H9 (cell line): ENCODE measurements around the gene WEE2. TPM values are rescaled to one million over a fixed set of nuclear protein-coding genes. Genes with fewer than 3 reads are reported as not detected.

Source experiments
- DNase-seq: peaks from one replicate; pipeline ENCODE4 v3.0.0-alpha.2; 2017
- H2AFZ ChIP-seq: one replicate; pipeline ENCODE4 v1.6.1; 2013; ENCODE audit warnings: mild to moderate bottlenecking, low read length, control low read depth, moderate library complexity
- H2AK5ac ChIP-seq: 2 replicates; pipeline ENCODE4 v1.6.1; 2013; ENCODE audit warnings: low read length, control low read depth, mixed read lengths; ENCODE audit not compliant: insufficient read length
- H2BK120ac ChIP-seq: one replicate; pipeline ENCODE4 v1.6.1; 2013; ENCODE audit warnings: low read depth, mild to moderate bottlenecking, low read length, control low read depth, inconsistent platforms; ENCODE audit not compliant: poor library complexity, severe bottlenecking
- H2BK12ac ChIP-seq: 2 replicates; pipeline ENCODE4 v1.6.1; 2013; ENCODE audit warnings: low read length, control low read depth, mixed read lengths, low read depth; ENCODE audit not compliant: insufficient read length
- H2BK15ac ChIP-seq: 2 replicates; pipeline ENCODE4 v1.6.1; 2013; ENCODE audit warnings: low read depth, low read length, control low read depth
- H2BK20ac ChIP-seq: one replicate; pipeline ENCODE4 v1.6.1; 2013; ENCODE audit warnings: low read depth, mild to moderate bottlenecking, low read length, control low read depth, inconsistent platforms; ENCODE audit not compliant: poor library complexity, severe bottlenecking
- H2BK5ac ChIP-seq: 2 replicates; pipeline ENCODE4 v1.6.1; 2013; ENCODE audit warnings: low read length, control low read depth, mixed read lengths; ENCODE audit not compliant: insufficient read length
- H3K14ac ChIP-seq: 2 replicates; pipeline ENCODE4 v1.6.1; 2013; ENCODE audit warnings: low read length, control low read depth; ENCODE audit not compliant: insufficient read depth
- H3K18ac ChIP-seq: 2 replicates; pipeline ENCODE4 v1.6.1; 2013; ENCODE audit warnings: low read depth, mild to moderate bottlenecking, mixed read lengths, low read length, control low read depth; ENCODE audit not compliant: insufficient read length
- H3K23ac ChIP-seq: 2 replicates; pipeline ENCODE4 v1.6.1; 2013; ENCODE audit warnings: low read length, control low read depth, mixed read lengths, low read depth; ENCODE audit not compliant: insufficient read length
- H3K23me2 ChIP-seq: 2 replicates; pipeline ENCODE4 v1.6.1; 2013; ENCODE audit warnings: low read depth, mild to moderate bottlenecking, mixed read lengths, low read length, control low read depth; ENCODE audit not compliant: insufficient read length, poor library complexity, severe bottlenecking
- H3K27ac ChIP-seq: 2 replicates; pipeline ENCODE4 v1.5.1; 2013; ENCODE audit warnings: low read length, control low read depth, mixed read lengths, low read depth; ENCODE audit not compliant: insufficient read length
- H3K27me3 ChIP-seq: 2 replicates; pipeline ENCODE4 v1.6.1; 2013; ENCODE audit warnings: low read length, control low read depth, inconsistent platforms; ENCODE audit not compliant: insufficient read depth
- H3K4ac ChIP-seq: 2 replicates; pipeline ENCODE4 v1.6.1; 2013; ENCODE audit warnings: low read depth, mild to moderate bottlenecking, control low read depth, inconsistent platforms, low read length, moderate library complexity
- H3K4me1 ChIP-seq: 2 replicates; pipeline ENCODE4 v1.6.1; 2013; ENCODE audit warnings: low read length, control low read depth, inconsistent platforms; ENCODE audit not compliant: insufficient read depth
- H3K4me2 ChIP-seq: 2 replicates; pipeline ENCODE4 v1.6.1; 2013; ENCODE audit warnings: low read length, control low read depth, mixed read lengths; ENCODE audit not compliant: insufficient read length, insufficient read depth
- H3K56ac ChIP-seq: 2 replicates; pipeline ENCODE4 v1.6.1; 2013; ENCODE audit warnings: low read depth, mild to moderate bottlenecking, mixed read lengths, low read length, control low read depth; ENCODE audit not compliant: insufficient read length
- H3K79me1 ChIP-seq: 2 replicates; pipeline ENCODE4 v1.6.1; 2013; ENCODE audit warnings: low read depth, mild to moderate bottlenecking, moderate library complexity, low read length, control low read depth, inconsistent platforms; ENCODE audit not compliant: insufficient read depth, poor library complexity, severe bottlenecking
- H3K79me2 ChIP-seq: 2 replicates; pipeline ENCODE4 v1.6.1; 2013; ENCODE audit warnings: low read length, control low read depth, inconsistent platforms; ENCODE audit not compliant: insufficient read depth
- H3K9ac ChIP-seq: 2 replicates; pipeline ENCODE4 v1.6.1; 2013; ENCODE audit warnings: low read length, control low read depth, mixed read lengths; ENCODE audit not compliant: insufficient read length; ENCODE audit errors: extremely low read depth
- H3K9me3 ChIP-seq: one replicate; pipeline ENCODE4 v1.6.1; 2013; ENCODE audit warnings: low read depth, low read length, inconsistent platforms; ENCODE audit not compliant: control insufficient read depth
- H3T11ph ChIP-seq: one replicate; pipeline ENCODE4 v1.6.1; 2013; ENCODE audit warnings: mild to moderate bottlenecking, low read length, control low read depth, inconsistent platforms
- H4K20me1 ChIP-seq: one replicate; pipeline ENCODE4 v1.6.1; 2013; ENCODE audit not compliant: control insufficient read depth, insufficient read length, insufficient read depth
- H4K5ac ChIP-seq: 2 replicates; pipeline ENCODE4 v1.6.1; 2013; ENCODE audit warnings: low read depth, mild to moderate bottlenecking, mixed read lengths, low read length, control low read depth; ENCODE audit not compliant: insufficient read length
- H4K8ac ChIP-seq: replicated peaks from 2 replicates; pipeline ENCODE4 v1.6.1; 2013; ENCODE audit warnings: low read length, control low read depth, mixed read lengths, low read depth; ENCODE audit not compliant: insufficient read length
- H4K91ac ChIP-seq: 2 replicates; pipeline ENCODE4 v1.6.1; 2013; ENCODE audit warnings: low read depth, mild to moderate bottlenecking, moderate library complexity, mixed read lengths, low read length, control low read depth; ENCODE audit not compliant: insufficient read length
- H3K27ac Mint-ChIP-seq, 3 experiments: 2 replicates in 2 of 3; 3 replicates in 1 of 3; pipeline ENCODE4 v1.8.0; 2020 to 2021; ENCODE audit warnings: mixed read lengths in 3 of 3, mild to moderate bottlenecking in 1 of 3, moderate library complexity in 1 of 3
- H3K27me3 Mint-ChIP-seq: 2 replicates; pipeline ENCODE4 v1.8.0; 2021; ENCODE audit warnings: low read depth, mild to moderate bottlenecking, moderate library complexity, mixed read lengths
- H3K36me3 Mint-ChIP-seq, 3 experiments: 2 replicates in 2 of 3; 3 replicates in 1 of 3; pipeline ENCODE4 v1.8.0; 2020 to 2021; ENCODE audit warnings: low read depth in 3 of 3, mixed read lengths in 3 of 3; ENCODE audit not compliant: insufficient read depth in 1 of 3
- H3K4me1 Mint-ChIP-seq, 2 experiments: 2 replicates each; pipeline ENCODE4 v1.8.0; 2020; ENCODE audit warnings: mixed read lengths in 2 of 2
- H3K4me3 Mint-ChIP-seq, 2 experiments: 2 replicates in 1 of 2; 3 replicates in 1 of 2; pipeline ENCODE4 v1.8.0; 2020 to 2021; ENCODE audit warnings: mild to moderate bottlenecking in 2 of 2, mixed read lengths in 2 of 2, moderate library complexity in 1 of 2
- H3K9me3 Mint-ChIP-seq, 2 experiments: 2 replicates in 1 of 2; 3 replicates in 1 of 2; pipeline ENCODE4 v1.8.0; 2020; ENCODE audit warnings: mild to moderate bottlenecking in 2 of 2, mixed read lengths in 2 of 2, moderate library complexity in 1 of 2
- WGBS: extraction: QIAGEN DNeasy Blood & Tissue Kit; methylation state at CpG from one replicate; pipeline ENCODE4 v1.1.7; 2013; ENCODE audit warnings: missing lambda C conversion rate, low lambda C conversion rate, mixed read lengths; ENCODE audit not compliant: insufficient read length; ENCODE audit errors: extremely low coverage; 5-methylcytosine and 5-hydroxymethylcytosine counted together
- total RNA-seq: library from RNA; stranded (reverse); gene quantifications from 2 replicates; pipeline ENCODE4 v1.2.1, GENCODE V29; 2021
- TF ChIP-seq, protein P1 (sequence below): fragments of 200-600 bp; sonication (generic); conservative IDR thresholded peaks from 3 replicates; pipeline ENCODE4 v1.8.0; 2021; ENCODE audit warnings: antibody characterized with exemption, mild to moderate bottlenecking

Gene WEE2
- total RNA-seq, 1 experiment from 2014 or later: not detected

DNA sequence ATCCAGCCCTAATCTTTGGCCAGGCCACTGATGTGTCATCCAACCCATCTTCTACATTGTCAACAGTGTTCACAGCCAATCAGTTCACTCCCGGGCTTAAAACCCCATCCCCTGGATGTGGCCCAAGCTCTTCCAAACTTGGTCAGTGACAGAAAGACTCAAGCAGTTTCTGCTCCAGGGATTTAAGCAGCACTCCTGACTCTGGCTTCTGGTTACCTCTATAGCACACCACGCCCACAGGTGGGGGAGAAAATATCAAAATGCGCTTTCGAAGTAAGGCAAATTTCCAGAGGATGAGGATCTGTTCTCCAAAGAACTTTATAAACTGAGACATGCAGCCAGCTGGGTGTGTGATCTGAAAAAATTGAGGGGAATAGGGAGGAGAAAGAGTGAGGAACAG lies 42.1 kb upstream of the WEE2 start:
- no peaks in the 10 kb centered on the region for H3K79me1 ChIP-seq
- no peaks in the 10 kb centered on the region for H4K20me1 ChIP-seq
- no peak overlapping the region for H3K4ac ChIP-seq
- H3K79me2 ChIP-seq: no peaks in the 10 kb centered on the region
- no peaks in the 10 kb centered on the region for H3K27me3 ChIP-seq
- H4K91ac ChIP-seq: no peak overlapping the region
- no peaks in the 10 kb centered on the region for H3K23me2 ChIP-seq
- H2BK12ac ChIP-seq: no peak overlapping the region
- H3K4me2 ChIP-seq: no peak overlapping the region
- H4K5ac ChIP-seq: no peak overlapping the region
- WGBS: no CpG with 5 or more reads among the region's 4 CpGs
- no peak overlapping the region for H2BK5ac ChIP-seq
- Mint-ChIP-seq H3K27ac (0 out of 7 replicates have a peak overlapping the region, but pooled peaks of 1 of the 3 experiments have one; percentile 4), H3K4me3 (no peak overlapping the region), H3K9me3 (no peaks in the 10 kb centered on the region; a peak in 1 of 5 replicates), H3K4me1 (no peaks in the 10 kb centered on the region), H3K36me3 (peaks cover 20 to 63% (median 55%) of the 10 kb centered on the region in 3 experiments; a peak in 6 of 7 replicates), H3K27me3 (no peaks in the 10 kb centered on the region)
- no peak overlapping the region for H3T11ph ChIP-seq
- no peak overlapping the region for H3K18ac ChIP-seq
- no peak overlapping the region for H2AFZ ChIP-seq
- no peak overlapping the region for H3K27ac ChIP-seq
- no peaks in the 10 kb centered on the region for H3K9me3 ChIP-seq
- no peak overlapping the region for H2AK5ac ChIP-seq
- H3K14ac ChIP-seq: no peak overlapping the region
- DNase-seq: no peak
- no peaks in the 10 kb centered on the region for H3K4me1 ChIP-seq
- no peak overlapping the region for H3K56ac ChIP-seq
- no peak overlapping the region for H4K8ac ChIP-seq
- no peak overlapping the region for H2BK20ac ChIP-seq
- no peak overlapping the region for H2BK15ac ChIP-seq
- no peak overlapping the region for H3K23ac ChIP-seq
- H3K9ac ChIP-seq: no peak overlapping the region
- TF ChIP-seq, protein P1, sequence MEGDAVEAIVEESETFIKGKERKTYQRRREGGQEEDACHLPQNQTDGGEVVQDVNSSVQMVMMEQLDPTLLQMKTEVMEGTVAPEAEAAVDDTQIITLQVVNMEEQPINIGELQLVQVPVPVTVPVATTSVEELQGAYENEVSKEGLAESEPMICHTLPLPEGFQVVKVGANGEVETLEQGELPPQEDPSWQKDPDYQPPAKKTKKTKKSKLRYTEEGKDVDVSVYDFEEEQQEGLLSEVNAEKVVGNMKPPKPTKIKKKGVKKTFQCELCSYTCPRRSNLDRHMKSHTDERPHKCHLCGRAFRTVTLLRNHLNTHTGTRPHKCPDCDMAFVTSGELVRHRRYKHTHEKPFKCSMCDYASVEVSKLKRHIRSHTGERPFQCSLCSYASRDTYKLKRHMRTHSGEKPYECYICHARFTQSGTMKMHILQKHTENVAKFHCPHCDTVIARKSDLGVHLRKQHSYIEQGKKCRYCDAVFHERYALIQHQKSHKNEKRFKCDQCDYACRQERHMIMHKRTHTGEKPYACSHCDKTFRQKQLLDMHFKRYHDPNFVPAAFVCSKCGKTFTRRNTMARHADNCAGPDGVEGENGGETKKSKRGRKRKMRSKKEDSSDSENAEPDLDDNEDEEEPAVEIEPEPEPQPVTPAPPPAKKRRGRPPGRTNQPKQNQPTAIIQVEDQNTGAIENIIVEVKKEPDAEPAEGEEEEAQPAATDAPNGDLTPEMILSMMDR: no peak
- no peak overlapping the region for H2BK120ac ChIP-seq
